ENCODE measurements around the gene GFY. TPM values are rescaled to one million over a fixed set of nuclear protein-coding genes. Genes with fewer than 3 reads are reported as not detected.

GFY gene
- total RNA-seq, 4 donors from 2014 or later, result not detected

DNA sequence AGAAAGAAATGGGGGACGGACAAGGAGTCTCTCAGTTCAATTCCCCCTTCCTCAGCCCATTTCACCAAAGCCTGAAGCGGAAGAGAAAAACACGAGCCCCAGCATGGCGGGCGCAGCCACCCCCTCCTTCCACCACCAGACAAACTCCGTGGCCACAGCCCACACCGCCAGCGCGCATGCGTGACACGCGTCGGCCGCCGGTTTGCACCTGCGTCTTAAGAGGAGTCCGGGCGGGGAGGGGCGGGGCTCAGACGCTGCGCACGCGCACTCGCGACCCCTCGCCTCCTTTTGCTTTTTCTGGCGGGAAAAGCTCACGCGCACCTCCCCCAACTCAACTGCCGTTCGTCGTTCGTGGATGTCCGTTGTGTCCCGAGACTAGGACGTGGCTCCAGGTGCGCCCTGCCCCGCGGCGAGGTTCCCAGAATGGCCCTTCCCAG lies 37.2 kb upstream of the GFY start, which contains the start of gene KASH5:
Gene KASH5 (plus strand): TSS at position 314 of the 437 bp plus-strand sequence. CDS start 2,635 bp downstream, outside the sequence.
- Histone ChIP-seq H3K27ac (no peak within 1 kb of the TSS), H3K36me3 (no peaks in the 10 kb centered on the region), H3K4me1 (no peaks in the 10 kb centered on the region), H3K27me3 (peaks cover 0 to 28% of the 10 kb centered on the region in 2 donors), H3K4me3 (peak within 1 kb of the TSS in 2 of 4 donors; percentile 26 to 30), H3K9me3 (peaks cover 0 to 6% (median under 1%) of the 10 kb centered on the region in 4 donors)
- WGBS, 2 donors, result 46 to 65% methylated on average over 40 of the region's 40 CpGs
- peak; percentile 22 to 61 for DNase-seq (ENCODE audit: low spot score in 2 of 2)
- no peak for TF ChIP-seq POLR2A (IDR thresholded peaks at IDR 0.05)
- TF ChIP-seq CTCF (IDR thresholded peaks at IDR 0.05), result no peak
- TF ChIP-seq EP300 (IDR thresholded peaks at IDR 0.05), result no peak

DNA sequence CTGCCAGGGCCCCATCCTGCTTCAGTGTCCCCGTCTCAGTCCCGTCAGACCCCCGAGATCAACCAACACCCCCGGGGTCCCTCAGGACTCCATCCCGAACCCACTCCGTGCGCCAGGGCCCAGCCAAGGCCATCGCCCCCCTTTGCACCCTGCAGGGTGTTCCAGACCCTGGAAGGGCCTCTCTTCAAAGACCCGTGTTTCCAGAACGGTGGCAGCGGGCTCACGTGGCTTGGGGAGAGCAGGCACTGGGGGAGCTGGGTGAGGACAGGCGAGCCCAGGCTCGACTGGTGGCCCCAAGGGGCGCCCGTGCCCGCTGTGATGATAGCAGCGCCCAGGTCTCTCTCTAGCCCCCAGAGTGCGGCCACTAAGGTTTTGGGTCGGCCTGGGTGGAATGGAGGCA lies 35.8 kb upstream of the GFY start:
- 83 to 89% methylated on average over 15 to 20 of the region's 20 CpGs for WGBS, 2 donors
- no peak overlapping the region for H3K27ac ChIP-seq
- no peaks in the 10 kb centered on the region for H3K4me1 ChIP-seq
- TF ChIP-seq EP300 (IDR thresholded peaks at IDR 0.05) (no peak), CTCF (IDR thresholded peaks at IDR 0.05) (no peak), POLR2A (IDR thresholded peaks at IDR 0.05) (no peak)
- no peaks in the 10 kb centered on the region for H3K9me3 ChIP-seq
- no peak overlapping the region for H3K4me3 ChIP-seq
- no peak for DNase-seq (ENCODE audit: low spot score in 2 of 2)
- peaks cover 0 to 33% of the 10 kb centered on the region in 2 donors for H3K27me3 ChIP-seq
- no peaks in the 10 kb centered on the region for H3K36me3 ChIP-seq

- H3K4me3 ChIP-seq, result no peak overlapping the region
- H3K27ac ChIP-seq, result no peak overlapping the region
- H3K27me3 ChIP-seq, result peaks cover 0 to 39% of the 10 kb centered on the region in 2 donors
- H3K9me3 ChIP-seq, result no peaks in the 10 kb centered on the region
- H3K4me1 ChIP-seq, result no peaks in the 10 kb centered on the region
- DNase-seq (ENCODE audit: low spot score in 2 of 2), result no peak
- no peak for TF ChIP-seq POLR2A (IDR thresholded peaks at IDR 0.05)
- no peak for TF ChIP-seq CTCF (IDR thresholded peaks at IDR 0.05)
- no peak for TF ChIP-seq EP300 (IDR thresholded peaks at IDR 0.05)
- 61 to 74% methylated on average over 26 of the region's 26 CpGs for WGBS, 2 donors
- no peaks in the 10 kb centered on the region for H3K36me3 ChIP-seq
These were observed 34.9 kb upstream of the GFY start for GRCh38 chr19:49390131-49390928.

DNA sequence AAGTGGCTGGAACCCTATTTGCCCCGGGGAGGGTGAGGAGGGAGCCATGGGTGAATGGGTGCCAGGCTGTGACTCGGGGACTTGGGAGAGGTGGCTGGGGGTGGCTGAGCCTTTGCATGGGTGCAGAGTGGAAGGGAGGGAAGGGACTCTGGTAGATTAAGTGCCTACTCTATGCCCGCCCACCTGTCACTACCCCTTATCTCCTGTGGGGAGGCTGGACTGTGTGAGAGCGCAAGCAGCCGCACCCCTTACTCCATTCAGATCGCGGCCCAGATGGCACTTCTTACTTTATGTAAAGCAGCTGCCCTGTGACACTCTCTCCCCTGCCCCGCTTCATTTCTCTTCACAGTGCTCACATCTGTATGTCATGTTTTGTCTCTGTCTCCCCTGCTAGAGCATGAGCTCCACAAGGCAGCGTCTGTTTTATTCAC lies 34.2 kb upstream of the GFY start:
- no peaks in the 10 kb centered on the region for H3K4me1 ChIP-seq
- H3K9me3 ChIP-seq, result no peaks in the 10 kb centered on the region
- no peak for TF ChIP-seq CTCF (IDR thresholded peaks at IDR 0.05)
- no peak for TF ChIP-seq EP300 (IDR thresholded peaks at IDR 0.05)
- no peak for TF ChIP-seq POLR2A (IDR thresholded peaks at IDR 0.05)
- no peak overlapping the region for H3K27ac ChIP-seq
- WGBS, 2 donors, result 58 to 67% methylated on average over 9 of the region's 9 CpGs
- H3K27me3 ChIP-seq, result peaks cover 0 to 39% of the 10 kb centered on the region in 2 donors
- H3K4me3 ChIP-seq, result no peak overlapping the region
- no peak for DNase-seq (ENCODE audit: low spot score in 2 of 2)
- H3K36me3 ChIP-seq, result no peaks in the 10 kb centered on the region

All from tibial nerve (tissue), 4 donors.